Activated T-helper 1 cell treated with anti-CD3 and anti-CD28 coated beads, Interleukin-2, amount 50 U/mL, for 16 hours (primary cell): Measurements from ENCODE around the gene CLIP2.
"Not testable (repeated sequence)": the region's sequence is repeated elsewhere in the genome, so short reads cannot be mapped to it uniquely, and the experiment has no call there.

Experiments used
- DNase-seq, 2 donors: peaks; one replicate each; pipeline ENCODE4 v3.0.0-alpha.2; 2020; ENCODE audit warnings: low read depth in 1 of 2, low spot score in 1 of 2

CLIP2 gene

DNA sequence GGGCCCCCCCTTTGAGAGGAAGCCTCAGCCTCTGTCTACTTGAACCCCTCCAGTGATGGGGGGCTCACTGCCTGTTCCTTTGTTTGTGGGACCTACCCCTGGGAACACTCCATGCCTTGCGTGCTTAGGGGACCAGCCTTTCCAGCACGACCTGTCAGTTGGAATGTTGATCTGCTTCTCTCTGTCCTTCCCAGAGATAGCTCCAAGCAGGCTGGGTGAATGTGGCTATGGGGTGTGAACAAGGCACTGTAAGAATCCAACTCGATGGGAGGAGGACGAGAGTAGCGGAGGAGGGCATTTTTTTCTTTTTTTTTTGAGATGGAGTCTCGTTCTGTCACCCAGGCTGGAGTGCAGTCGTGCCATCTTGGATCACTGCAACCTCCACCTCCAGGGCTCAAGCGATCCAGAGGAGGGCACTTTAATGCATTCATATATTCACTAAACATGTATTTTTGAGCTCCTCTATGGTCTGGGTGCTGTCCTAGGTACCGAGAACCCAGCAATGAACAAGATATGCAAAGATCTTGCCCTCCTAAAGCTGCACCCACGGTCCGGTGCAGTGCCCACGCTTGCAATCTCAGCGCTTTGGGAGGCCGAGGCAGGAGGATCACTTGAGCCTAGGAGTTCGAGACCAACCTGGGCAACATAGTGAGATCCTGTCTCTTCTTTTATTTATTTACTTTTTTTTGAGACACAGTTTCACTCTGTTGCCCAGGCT lies 8.5 kb downstream of the CLIP2 start:
- no peak for DNase-seq

- no peak for DNase-seq
Observed at GRCh38 chr7:74299401-74299800, 10.2 kb downstream of the CLIP2 start.

DNA sequence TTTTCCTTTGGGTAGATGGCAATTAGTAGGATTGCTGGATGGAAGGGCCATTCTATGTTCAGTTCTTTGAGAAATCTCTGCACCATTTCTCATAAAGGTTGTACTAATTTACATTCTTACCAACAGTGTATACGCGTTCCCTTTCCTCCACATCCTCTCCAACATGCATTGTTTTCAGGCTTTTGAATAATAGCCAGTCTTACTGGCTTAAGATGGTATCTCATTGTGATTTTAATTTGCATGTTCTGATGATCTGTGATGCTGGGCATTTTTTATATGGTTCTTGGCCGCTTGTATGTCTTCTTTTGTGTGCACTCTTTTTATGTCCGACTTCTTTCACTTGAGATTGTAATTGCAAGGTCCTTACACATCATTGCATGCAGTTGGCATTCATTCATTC lies 11.7 kb downstream of the CLIP2 start:
- DNase-seq = no peak

GRCh38 chr7:74302745-74303221 lies 13.6 kb downstream of the CLIP2 start:
- DNase-seq = no peak

GRCh38 chr7:74304550-74304949 lies 15.3 kb downstream of the CLIP2 start:
- no peak for DNase-seq

DNA sequence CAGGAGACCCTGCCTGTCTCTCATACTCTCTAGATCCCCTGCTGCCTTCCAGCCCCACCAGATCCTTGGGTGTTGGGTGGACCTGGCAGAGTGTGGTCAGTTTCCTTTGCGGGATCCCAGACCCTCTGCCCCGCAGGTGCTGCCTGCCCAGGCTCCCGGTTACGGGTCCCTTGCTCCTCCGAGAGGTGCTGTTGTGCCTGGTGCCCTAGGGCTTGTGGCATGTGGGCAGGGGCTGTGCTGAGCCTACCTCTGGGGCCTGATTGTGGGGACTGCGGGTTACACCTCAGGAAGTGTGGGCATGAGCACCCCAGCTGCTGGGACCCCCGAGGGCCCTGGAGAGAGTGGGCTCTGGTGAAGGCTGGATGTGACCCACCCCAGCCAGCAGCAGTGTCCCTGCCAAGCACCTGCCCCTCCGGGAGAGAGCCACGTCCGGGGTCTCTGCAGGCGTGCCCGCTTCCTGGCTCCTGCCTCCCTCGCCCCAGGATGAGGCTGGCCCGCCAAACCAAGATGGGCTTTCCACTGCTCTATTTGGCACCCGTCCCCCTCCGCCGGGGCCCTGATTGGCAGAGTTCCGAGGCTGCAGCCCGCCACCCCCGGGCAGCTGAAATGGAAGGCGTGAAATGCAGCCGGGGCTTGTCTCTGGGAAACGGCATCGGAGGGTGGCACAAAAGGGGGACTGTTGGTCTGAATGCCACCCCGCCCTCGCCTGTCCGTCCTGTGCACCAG lies 17.0 kb downstream of the CLIP2 start:
- no peak for DNase-seq

DNA sequence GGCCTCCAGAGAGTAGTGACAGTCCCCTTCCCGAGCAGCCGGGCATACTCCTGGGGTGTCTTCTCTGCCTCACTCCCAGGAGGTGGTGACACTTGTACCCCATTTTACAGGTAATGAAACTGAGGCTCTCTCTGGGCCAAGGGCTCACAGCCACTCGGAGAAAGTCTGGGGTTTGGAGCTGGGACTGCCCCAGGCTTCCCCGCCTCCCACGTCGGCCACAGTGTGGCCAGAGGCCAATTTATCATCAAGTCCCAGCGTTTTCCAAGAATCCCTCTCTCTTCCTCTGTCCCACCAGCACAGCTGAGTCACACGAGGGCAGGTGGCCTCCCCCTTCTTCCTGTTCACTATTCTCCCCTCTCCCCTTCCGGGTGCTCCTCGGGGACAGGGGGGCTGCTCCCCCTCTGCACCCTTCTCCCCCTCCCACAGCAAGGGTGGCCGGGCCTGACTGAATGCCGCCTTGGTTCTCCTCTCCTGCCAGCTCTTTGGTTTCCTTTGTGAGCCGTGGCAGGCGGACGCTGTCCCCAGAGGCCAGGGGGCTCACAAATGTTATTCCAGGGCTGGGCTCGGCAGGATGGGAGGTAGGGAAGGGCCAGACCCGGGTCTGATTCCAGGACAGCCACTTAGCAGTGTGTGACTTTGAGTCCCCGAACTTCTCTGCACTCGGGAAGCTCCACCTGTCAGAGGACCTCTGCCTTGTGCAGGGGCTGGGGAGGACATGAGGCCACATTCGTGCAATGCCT lies 17.7 kb downstream of the CLIP2 start:
- no peak for DNase-seq

DNA sequence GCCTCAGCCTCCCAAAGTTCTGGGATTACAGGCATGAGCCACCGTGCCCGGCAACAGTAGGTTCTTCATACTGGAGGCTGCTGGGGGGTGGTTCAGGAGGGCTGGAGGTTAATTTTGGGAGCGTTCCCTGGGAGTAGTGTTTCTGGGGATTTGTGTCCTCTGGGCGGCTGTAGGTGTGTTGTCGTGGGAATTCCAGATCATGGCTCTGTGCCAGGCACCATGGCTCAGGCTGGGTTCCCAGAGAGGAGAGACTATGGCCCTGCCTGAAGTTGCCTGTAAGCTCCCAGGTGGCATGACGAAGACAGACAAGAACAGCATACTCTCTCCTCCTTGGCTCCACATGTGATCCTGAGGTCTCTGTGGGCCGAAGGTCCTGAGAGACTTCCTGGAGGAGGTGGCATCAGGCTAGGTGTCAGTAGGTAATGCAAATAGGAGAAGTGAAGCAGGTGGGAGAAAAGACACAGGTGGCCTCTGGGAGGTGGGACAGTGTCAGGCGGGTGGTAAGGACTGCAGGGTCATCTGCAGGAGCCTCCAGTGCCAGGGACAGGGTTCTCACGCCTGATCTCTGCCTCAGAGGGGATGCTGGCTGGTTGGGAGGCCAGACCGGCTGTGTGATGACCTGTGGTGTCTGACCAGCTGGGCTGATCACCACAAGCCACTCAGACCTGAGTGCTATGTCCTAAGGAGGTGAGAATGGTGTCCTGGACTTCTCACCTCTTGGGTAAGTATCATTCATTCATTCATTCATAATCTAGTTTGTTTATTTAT lies 18.7 kb downstream of the CLIP2 start:
- DNase-seq = no peak

DNA sequence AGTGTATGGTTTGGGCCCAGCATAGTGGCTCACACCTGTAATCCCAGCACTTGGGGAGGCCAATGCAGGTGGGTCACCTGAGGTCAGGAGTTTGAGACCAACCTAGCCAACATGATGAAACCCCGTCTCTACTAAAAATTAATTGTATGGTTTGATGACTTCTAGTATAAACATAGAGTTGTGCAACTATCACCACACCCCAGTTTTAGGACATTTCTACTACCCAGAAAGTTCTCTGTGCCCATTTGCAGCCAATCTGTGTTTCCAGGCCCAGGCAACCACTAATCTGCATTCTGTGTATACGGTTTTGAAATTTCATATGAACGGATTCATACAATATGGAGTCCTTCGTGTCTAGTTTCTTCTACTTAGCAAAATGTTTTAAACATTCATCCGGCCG lies 20.0 kb downstream of the CLIP2 start:
- DNase-seq = no peak

- DNase-seq = no peak
Observed at GRCh38 chr7:74311305-74311744, 22.1 kb downstream of the CLIP2 start.

- DNase-seq = no peak
Observed at GRCh38 chr7:74312418-74313028, 23.3 kb downstream of the CLIP2 start.

GRCh38 chr7:74315891-74316290 lies 26.7 kb downstream of the CLIP2 start:
- DNase-seq = not testable (repeated sequence)

GRCh38 chr7:74317146-74317782 lies 28.1 kb downstream of the CLIP2 start:
- no peak for DNase-seq

- no peak for DNase-seq
Observed at GRCh38 chr7:74318043-74318442, 28.8 kb downstream of the CLIP2 start.

- no peak for DNase-seq
Observed at GRCh38 chr7:74320645-74321221, 31.5 kb downstream of the CLIP2 start.

GRCh38 chr7:74322892-74323291 lies 33.7 kb downstream of the CLIP2 start:
- DNase-seq = not testable (repeated sequence)

- DNase-seq = no peak
Observed at GRCh38 chr7:74324531-74325209, 35.5 kb downstream of the CLIP2 start.

DNA sequence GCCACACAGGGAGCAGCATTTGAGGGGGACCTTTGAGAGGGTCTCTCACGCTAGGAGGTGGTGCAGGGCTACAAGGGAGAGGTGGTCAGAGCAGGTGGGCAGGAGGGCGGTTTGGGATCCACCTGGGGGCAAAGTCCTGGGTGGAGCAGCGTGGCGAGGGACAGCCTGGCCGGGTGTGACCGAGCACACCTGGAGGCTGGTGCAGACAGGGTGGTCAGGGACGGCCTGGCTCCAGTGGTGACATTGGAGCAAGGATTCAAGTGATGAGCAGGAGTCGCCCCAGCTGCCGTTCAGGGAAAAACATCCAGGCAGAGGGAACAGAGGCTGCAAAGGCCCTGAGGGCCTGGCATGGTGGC lies 36.0 kb downstream of the CLIP2 start:
- no peak for DNase-seq

GRCh38 chr7:74329225-74329624 lies 40.0 kb downstream of the CLIP2 start:
- DNase-seq = no peak
